HepG2 (cell line): ENCODE measurements around the gene CD207. TPM values are rescaled to one million over a fixed set of nuclear protein-coding genes. Genes with fewer than 3 reads are reported as not detected.

Experiments
- ATM ChIP-seq: fragments of 450-650 bp; IDR thresholded peaks from 2 replicates; pipeline ENCODE4 v1.7.1; 2017; ENCODE audit warnings: mild to moderate bottlenecking, borderline replicate concordance
- HNRNPH1 ChIP-seq: fragments of 200-400 bp; formaldehyde crosslinking; optimal IDR thresholded peaks from 2 replicates; pipeline ENCODE3; 2017; ENCODE audit warnings: mild to moderate bottlenecking, low read depth, low read length
- JDP2 ChIP-seq: sonication (generic); formaldehyde crosslinking; IDR thresholded peaks from 2 replicates; pipeline ENCODE4 v1.8.1; 2022; ENCODE audit warnings: missing genetic modification reagents, borderline replicate concordance
- MED8 ChIP-seq: sonication (generic); formaldehyde crosslinking; IDR thresholded peaks from 2 replicates; pipeline ENCODE4 v1.8.1; 2023; ENCODE audit warnings: mild to moderate bottlenecking, missing genetic modification reagents; ENCODE audit not compliant: insufficient replicate concordance
- UBTF ChIP-seq: sonication (generic); formaldehyde crosslinking; IDR thresholded peaks from 2 replicates; pipeline ENCODE4 v1.4.0; 2020; ENCODE audit warnings: mild to moderate bottlenecking, missing genetic modification reagents
- ZBTB20 ChIP-seq: sonication (generic); formaldehyde crosslinking; IDR thresholded peaks from 2 replicates; pipeline ENCODE4 v1.8.1; 2023; ENCODE audit warnings: missing genetic modification reagents, low read depth, mild to moderate bottlenecking, borderline replicate concordance
- ZFY ChIP-seq: sonication (generic); formaldehyde crosslinking; IDR thresholded peaks from 2 replicates; pipeline ENCODE4 v1.4.0; 2020; ENCODE audit warnings: missing genetic modification reagents
- ZNF121 ChIP-seq: sonication (generic); formaldehyde crosslinking; IDR thresholded peaks from 2 replicates; pipeline ENCODE4 v1.5.0; 2020; ENCODE audit warnings: mild to moderate bottlenecking, missing genetic modification reagents
- ZNF251 ChIP-seq: sonication (generic); formaldehyde crosslinking; IDR thresholded peaks from 2 replicates; pipeline ENCODE4 v1.9.0; 2021; ENCODE audit warnings: mild to moderate bottlenecking, missing genetic modification reagents
- ZNF260 ChIP-seq: sonication (generic); formaldehyde crosslinking; IDR thresholded peaks from 2 replicates; pipeline ENCODE4 v1.4.0; 2020; ENCODE audit warnings: missing genetic modification reagents, low read depth, mild to moderate bottlenecking, borderline replicate concordance
- ZNF383 ChIP-seq: sonication (generic); formaldehyde crosslinking; IDR thresholded peaks from 2 replicates; pipeline ENCODE4 v1.4.0; 2020; ENCODE audit warnings: missing genetic modification reagents, mild to moderate bottlenecking, borderline replicate concordance
- ZNF512 ChIP-seq: sonication (generic); formaldehyde crosslinking; IDR thresholded peaks from 2 replicates; pipeline ENCODE4 v1.4.0; 2020; ENCODE audit warnings: mild to moderate bottlenecking, missing genetic modification reagents
- ZNF557 ChIP-seq: sonication (generic); formaldehyde crosslinking; IDR thresholded peaks from 2 replicates; pipeline ENCODE4 v1.4.0; 2020; ENCODE audit warnings: missing genetic modification reagents
- ZNF572 ChIP-seq: sonication (generic); formaldehyde crosslinking; IDR thresholded peaks from 2 replicates; pipeline ENCODE4 v1.5.1; 2020; ENCODE audit warnings: mild to moderate bottlenecking, missing genetic modification reagents
- polyA plus RNA-seq, 8 experiments: library from polyadenylated mRNA; depleted of rRNA in 3 of 8; stranded (reverse) in 7 of 8; unstranded in 1 of 8; fragments of >200 nt; fragmentation: Illumina TruSeq in 4 of 8; extraction: Trizol in 4 of 8; gene quantifications; 2 replicates each; pipeline versions ENCODE4 v1.2.1 to v1.2.3, GENCODE V29; 2011 to 2016; ENCODE audit warnings: low read depth in 4 of 8, missing spikeins in 1 of 8, mixed read lengths in 1 of 8; ENCODE audit not compliant: insufficient read depth in 1 of 8
- total RNA-seq, 5 experiments: library from RNA; depleted of rRNA; stranded (reverse); fragments of >200 nt; fragmentation: Illumina TruSeq; extraction: Trizol; gene quantifications; 2 replicates each; pipeline ENCODE4 v1.2.3, GENCODE V29; 2016; ENCODE audit warnings: low read depth in 1 of 5
- TF ChIP-seq, protein P1 (sequence below): sonication (generic); formaldehyde crosslinking; IDR thresholded peaks from 2 replicates; pipeline ENCODE4 v1.9.0; 2022; ENCODE audit warnings: missing genetic modification reagents, mild to moderate bottlenecking, borderline replicate concordance
- TF ChIP-seq, protein P2 (sequence below): sonication (generic); formaldehyde crosslinking; IDR thresholded peaks from 2 replicates; pipeline ENCODE4 v1.4.0; 2020; ENCODE audit warnings: low read depth, missing genetic modification reagents

CD207 gene
- total and polyA plus RNA-seq, 2 of the 13 experiments (the other 11 are each of a cell fraction or from before 2014, with no cell fraction given) = 0.09 to 0.15 TPM

DNA sequence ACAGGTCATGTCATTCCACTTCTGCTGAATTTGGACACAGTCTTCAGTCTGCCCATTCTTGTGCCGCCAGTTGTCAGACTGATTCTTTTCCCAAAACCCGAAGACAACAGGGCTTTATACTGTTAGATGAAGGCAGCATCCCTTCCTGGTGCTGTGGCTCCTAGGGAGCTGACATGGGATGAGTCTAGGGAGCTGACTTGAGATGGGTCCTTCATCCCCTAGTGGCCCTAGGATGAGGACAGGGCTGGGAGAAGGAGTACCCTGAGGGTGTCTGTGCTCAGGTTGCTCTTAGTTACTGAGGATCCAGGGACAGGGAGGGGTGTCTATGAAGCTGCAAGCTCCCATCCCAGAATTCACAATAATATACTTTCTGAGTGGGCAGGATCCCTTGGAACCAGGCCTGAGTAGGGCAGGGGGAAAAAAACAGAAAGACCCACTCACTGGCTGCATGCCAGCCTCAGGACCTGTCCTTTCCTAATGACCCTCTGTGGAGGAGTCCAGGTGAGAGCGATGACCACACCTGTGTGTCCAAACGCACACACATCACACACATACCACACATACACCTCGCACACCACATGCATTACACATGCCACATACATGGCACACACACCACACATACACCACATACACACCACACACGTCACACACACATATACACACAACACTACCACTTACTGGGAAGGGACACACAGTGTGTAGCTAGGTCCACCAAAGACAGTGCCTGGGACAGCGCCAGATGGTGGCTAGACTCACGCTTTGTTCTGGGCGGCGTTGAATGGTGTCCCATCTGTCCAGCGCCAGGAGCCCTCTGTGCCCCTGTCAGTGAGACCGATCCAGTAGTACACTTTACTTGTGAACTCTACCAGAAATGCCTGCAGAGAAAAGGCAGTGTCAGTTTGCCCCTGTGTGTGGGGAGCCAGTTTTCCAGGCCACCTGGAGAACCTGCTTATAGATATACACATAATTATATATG is 26.3 kb downstream of the CD207 start (continued):
- TF ChIP-seq, protein P1, sequence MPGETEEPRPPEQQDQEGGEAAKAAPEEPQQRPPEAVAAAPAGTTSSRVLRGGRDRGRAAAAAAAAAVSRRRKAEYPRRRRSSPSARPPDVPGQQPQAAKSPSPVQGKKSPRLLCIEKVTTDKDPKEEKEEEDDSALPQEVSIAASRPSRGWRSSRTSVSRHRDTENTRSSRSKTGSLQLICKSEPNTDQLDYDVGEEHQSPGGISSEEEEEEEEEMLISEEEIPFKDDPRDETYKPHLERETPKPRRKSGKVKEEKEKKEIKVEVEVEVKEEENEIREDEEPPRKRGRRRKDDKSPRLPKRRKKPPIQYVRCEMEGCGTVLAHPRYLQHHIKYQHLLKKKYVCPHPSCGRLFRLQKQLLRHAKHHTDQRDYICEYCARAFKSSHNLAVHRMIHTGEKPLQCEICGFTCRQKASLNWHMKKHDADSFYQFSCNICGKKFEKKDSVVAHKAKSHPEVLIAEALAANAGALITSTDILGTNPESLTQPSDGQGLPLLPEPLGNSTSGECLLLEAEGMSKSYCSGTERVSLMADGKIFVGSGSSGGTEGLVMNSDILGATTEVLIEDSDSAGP (CRISPR knock-in tag) = no peak; the same call in none of the 2 replicates
- TF ChIP-seq HNRNPH1 = no peak
- 0 out of 2 replicates have a peak, but pooled peaks have one; percentile 12 for TF ChIP-seq ZNF557 (CRISPR knock-in tag)
- TF ChIP-seq ZNF512 (CRISPR knock-in tag) = no peak
- TF ChIP-seq MED8 (CRISPR knock-in tag) = peak; percentile 4
- TF ChIP-seq ZNF251 = no peak
- no peak for TF ChIP-seq UBTF (CRISPR knock-in tag)
- no peak for TF ChIP-seq ZNF121
- TF ChIP-seq ATM = no peak
- TF ChIP-seq ZNF383 = no peak
- 0 out of 2 replicates have a peak, but pooled peaks have one; percentile 60 for TF ChIP-seq ZNF572 (CRISPR knock-in tag)
- TF ChIP-seq, protein P2, sequence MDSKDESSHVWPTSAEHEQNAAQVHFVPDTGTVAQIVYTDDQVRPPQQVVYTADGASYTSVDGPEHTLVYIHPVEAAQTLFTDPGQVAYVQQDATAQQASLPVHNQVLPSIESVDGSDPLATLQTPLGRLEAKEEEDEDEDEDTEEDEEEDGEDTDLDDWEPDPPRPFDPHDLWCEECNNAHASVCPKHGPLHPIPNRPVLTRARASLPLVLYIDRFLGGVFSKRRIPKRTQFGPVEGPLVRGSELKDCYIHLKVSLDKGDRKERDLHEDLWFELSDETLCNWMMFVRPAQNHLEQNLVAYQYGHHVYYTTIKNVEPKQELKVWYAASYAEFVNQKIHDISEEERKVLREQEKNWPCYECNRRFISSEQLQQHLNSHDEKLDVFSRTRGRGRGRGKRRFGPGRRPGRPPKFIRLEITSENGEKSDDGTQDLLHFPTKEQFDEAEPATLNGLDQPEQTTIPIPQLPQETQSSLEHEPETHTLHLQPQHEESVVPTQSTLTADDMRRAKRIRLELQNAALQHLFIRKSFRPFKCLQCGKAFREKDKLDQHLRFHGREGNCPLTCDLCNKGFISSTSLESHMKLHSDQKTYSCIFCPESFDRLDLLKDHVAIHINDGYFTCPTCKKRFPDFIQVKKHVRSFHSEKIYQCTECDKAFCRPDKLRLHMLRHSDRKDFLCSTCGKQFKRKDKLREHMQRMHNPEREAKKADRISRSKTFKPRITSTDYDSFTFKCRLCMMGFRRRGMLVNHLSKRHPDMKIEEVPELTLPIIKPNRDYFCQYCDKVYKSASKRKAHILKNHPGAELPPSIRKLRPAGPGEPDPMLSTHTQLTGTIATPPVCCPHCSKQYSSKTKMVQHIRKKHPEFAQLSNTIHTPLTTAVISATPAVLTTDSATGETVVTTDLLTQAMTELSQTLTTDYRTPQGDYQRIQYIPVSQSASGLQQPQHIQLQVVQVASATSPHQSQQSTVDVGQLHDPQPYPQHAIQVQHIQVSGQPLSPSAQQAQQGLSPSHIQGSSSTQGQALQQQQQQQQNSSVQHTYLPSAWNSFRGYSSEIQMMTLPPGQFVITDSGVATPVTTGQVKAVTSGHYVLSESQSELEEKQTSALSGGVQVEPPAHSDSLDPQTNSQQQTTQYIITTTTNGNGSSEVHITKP (CRISPR knock-in tag) = 0 out of 2 replicates have a peak, but pooled peaks have one; percentile 10
- TF ChIP-seq JDP2 (CRISPR knock-in tag) = no peak
- no peak for TF ChIP-seq ZNF260 (CRISPR knock-in tag)
- no peak for TF ChIP-seq ZFY (CRISPR knock-in tag)
- peak; percentile 10; the same call in 1 of the 2 replicates for TF ChIP-seq ZBTB20 (CRISPR knock-in tag)
